Measurements from ENCODE around the gene ADAMTS9.

Gene ADAMTS9

GRCh38 chr3:64687781-64688604 is at the start of gene ADAMTS9:
Gene ADAMTS9, minus strand, starts transcription at chr3:64688000. Its CDS starts 343 bp downstream, at chr3:64687657.
- DNase-seq, result no peak

- DNase-seq, result no peak
Measured at GRCh38 chr3:64732576-64732975, 44.8 kb upstream of the ADAMTS9 start.

- no peak for DNase-seq
Measured at GRCh38 chr3:64730681-64731080, 42.9 kb upstream of the ADAMTS9 start.

- no peak for DNase-seq
Measured at GRCh38 chr3:64728994-64729393, 41.2 kb upstream of the ADAMTS9 start.

- DNase-seq, result no peak
Measured at GRCh38 chr3:64728428-64728827, 40.6 kb upstream of the ADAMTS9 start.

- no peak for DNase-seq
Measured at GRCh38 chr3:64726414-64727090, 38.8 kb upstream of the ADAMTS9 start.

- DNase-seq, result no peak
Measured at GRCh38 chr3:64718976-64719375, 31.2 kb upstream of the ADAMTS9 start.

- no peak for DNase-seq
Measured at GRCh38 chr3:64717872-64718613, 30.2 kb upstream of the ADAMTS9 start.

GRCh38 chr3:64717411-64717810 is 29.6 kb upstream of the ADAMTS9 start:
- DNase-seq, result no peak

GRCh38 chr3:64716110-64716710 is 28.4 kb upstream of the ADAMTS9 start:
- no peak for DNase-seq

GRCh38 chr3:64715211-64715982 is 27.6 kb upstream of the ADAMTS9 start:
- DNase-seq, result no peak

- no peak for DNase-seq
Measured at GRCh38 chr3:64708456-64708855, 20.7 kb upstream of the ADAMTS9 start.

GRCh38 chr3:64705946-64706345 is 18.1 kb upstream of the ADAMTS9 start:
- DNase-seq, result no peak

- no peak for DNase-seq
Measured at GRCh38 chr3:64696896-64697295, 9.1 kb upstream of the ADAMTS9 start.

GRCh38 chr3:64694114-64694513 is 6.3 kb upstream of the ADAMTS9 start:
- no peak for DNase-seq

GRCh38 chr3:64693031-64693430 is 5.2 kb upstream of the ADAMTS9 start:
- DNase-seq, result no peak

GRCh38 chr3:64691051-64691450 is 3.3 kb upstream of the ADAMTS9 start:
- DNase-seq, result no peak

GRCh38 chr3:64687086-64687780 is 567 bp downstream of the ADAMTS9 start:
- no peak for DNase-seq

- no peak for DNase-seq
Measured at GRCh38 chr3:64686446-64686908, 1.3 kb downstream of the ADAMTS9 start.

GRCh38 chr3:64685800-64686445 is 1.9 kb downstream of the ADAMTS9 start:
- peak; percentile 21 for DNase-seq

GRCh38 chr3:64685331-64685799 is 2.4 kb downstream of the ADAMTS9 start:
- no peak for DNase-seq
